ENCODE data around the gene PRDM8. TPM values are rescaled to one million over a fixed set of nuclear protein-coding genes. Genes with fewer than 3 reads are reported as not detected.
A peak's percentile ranks its signal among the peaks of the same experiment; 100 is the strongest.

Gene PRDM8
- total RNA-seq: 3.6 and 5.0 TPM in 2 replicates

DNA sequence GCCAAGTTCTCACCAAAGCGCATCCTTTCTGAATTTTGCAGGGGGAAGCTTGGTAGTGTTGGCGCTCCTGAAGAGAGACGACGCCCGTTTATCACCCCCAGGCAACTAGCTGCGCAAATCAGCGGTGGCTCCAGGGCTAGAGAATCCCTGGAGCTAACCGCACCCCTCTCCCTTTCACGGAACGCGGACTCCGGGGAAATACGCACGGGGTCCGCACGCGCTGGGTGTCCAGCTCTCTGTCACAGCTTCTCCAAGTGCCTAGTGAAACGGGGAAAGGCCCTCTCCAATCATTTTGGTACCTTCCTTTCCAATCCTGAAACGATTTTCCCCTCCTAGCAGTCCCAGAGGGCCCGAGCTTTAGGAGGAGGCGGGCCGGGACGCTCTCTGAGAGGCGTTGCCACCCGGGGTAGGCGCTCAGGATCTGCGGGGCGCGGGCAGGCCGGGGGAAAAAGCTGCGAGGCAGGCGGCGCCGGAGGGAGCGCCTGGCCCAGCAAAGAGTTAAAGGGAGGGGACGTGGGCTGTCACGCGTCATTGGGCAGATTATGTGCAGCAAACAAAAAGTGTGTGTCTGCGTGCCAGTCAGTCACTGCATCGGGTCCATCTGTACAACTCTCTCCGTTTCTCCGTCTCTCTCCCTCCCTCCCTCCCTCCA is at the start of gene PRDM8:
PRDM8 (plus strand) TSS at position 582 of the 652 bp plus-strand sequence. CDS start 2,578 bp downstream, outside the sequence.
- H3K4me3 ChIP-seq (ENCODE audit: insufficient read depth, low read length): peak within 1 kb of the TSS; percentile 73
- TF ChIP-seq, protein P1, sequence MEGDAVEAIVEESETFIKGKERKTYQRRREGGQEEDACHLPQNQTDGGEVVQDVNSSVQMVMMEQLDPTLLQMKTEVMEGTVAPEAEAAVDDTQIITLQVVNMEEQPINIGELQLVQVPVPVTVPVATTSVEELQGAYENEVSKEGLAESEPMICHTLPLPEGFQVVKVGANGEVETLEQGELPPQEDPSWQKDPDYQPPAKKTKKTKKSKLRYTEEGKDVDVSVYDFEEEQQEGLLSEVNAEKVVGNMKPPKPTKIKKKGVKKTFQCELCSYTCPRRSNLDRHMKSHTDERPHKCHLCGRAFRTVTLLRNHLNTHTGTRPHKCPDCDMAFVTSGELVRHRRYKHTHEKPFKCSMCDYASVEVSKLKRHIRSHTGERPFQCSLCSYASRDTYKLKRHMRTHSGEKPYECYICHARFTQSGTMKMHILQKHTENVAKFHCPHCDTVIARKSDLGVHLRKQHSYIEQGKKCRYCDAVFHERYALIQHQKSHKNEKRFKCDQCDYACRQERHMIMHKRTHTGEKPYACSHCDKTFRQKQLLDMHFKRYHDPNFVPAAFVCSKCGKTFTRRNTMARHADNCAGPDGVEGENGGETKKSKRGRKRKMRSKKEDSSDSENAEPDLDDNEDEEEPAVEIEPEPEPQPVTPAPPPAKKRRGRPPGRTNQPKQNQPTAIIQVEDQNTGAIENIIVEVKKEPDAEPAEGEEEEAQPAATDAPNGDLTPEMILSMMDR (IDR thresholded peaks at IDR 0.05; ENCODE audit: extremely low read depth, low read depth, low read length): no peak
- no peaks in the 10 kb centered on the region for H3K36me3 ChIP-seq (ENCODE audit: insufficient read depth, low read length)
- no peaks in the 10 kb centered on the region for H3K27me3 ChIP-seq (ENCODE audit: insufficient read depth, low read length)
- H3K27ac ChIP-seq (ENCODE audit: low read depth, low read length): peak within 1 kb of the TSS; percentile 37
- no peaks in the 10 kb centered on the region for H4K20me1 ChIP-seq (ENCODE audit: insufficient read depth, low read length)
- H3K9me3 ChIP-seq (ENCODE audit: low read depth, low read length): no peaks in the 10 kb centered on the region
- H2AFZ ChIP-seq (ENCODE audit: low read length): peak within 1 kb of the TSS; percentile 83
- peaks cover 13% of the 10 kb centered on the region for H3K79me2 ChIP-seq (ENCODE audit: insufficient read depth, low read length)
- peak; percentile 87 for DNase-seq (ENCODE audit: insufficient read length, low spot score, missing footprints)
- H3K4me1 ChIP-seq (ENCODE audit: insufficient read depth, low read length): peaks cover 26% of the 10 kb centered on the region
- H3K4me2 ChIP-seq (ENCODE audit: insufficient read depth, low read length): peak within 1 kb of the TSS; percentile 91

DNA sequence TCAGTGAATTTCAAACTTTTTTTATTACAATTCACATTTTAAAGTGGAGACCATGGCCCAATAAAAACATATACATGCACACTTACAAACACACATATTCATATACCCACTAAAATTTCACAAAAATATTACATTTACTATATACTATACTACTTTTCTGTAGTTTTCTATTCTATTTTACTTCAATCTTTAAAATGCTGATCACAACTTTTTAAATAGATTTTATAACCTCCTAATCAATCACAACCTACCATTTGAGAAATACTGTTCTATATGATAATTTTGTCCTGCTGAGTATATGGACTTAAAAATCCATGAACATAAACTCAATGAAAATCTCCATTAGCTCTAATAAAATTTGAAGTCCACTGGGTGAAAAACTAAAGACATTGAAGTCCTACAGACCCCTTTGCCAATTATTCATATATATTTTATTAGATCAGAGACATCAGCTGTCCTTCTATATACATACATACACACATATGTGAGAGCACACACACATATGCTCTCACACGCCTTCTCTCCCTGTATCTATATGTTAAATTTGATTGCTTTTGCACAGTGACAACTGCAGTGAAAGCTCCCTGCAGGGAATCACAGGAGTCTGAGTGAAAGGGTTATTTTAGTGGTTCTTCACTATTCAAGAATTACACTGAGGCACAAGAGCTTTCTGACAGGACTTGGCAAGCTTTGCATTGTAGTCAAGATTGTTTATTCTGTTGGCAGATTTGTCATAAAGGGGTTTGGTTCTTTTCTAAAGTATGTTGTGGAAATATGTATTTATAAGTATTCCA is 46.7 kb upstream of the PRDM8 start:
- no peaks in the 10 kb centered on the region for H3K27me3 ChIP-seq (ENCODE audit: insufficient read depth, low read length)
- H2AFZ ChIP-seq (ENCODE audit: low read length): no peak overlapping the region
- no peaks in the 10 kb centered on the region for H3K36me3 ChIP-seq (ENCODE audit: insufficient read depth, low read length)
- DNase-seq (ENCODE audit: insufficient read length, low spot score, missing footprints): no peak
- no peaks in the 10 kb centered on the region for H3K79me2 ChIP-seq (ENCODE audit: insufficient read depth, low read length)
- no peaks in the 10 kb centered on the region for H3K4me1 ChIP-seq (ENCODE audit: insufficient read depth, low read length)
- no peaks in the 10 kb centered on the region for H3K9me3 ChIP-seq (ENCODE audit: low read depth, low read length)
- no peaks in the 10 kb centered on the region for H4K20me1 ChIP-seq (ENCODE audit: insufficient read depth, low read length)
- H3K27ac ChIP-seq (ENCODE audit: low read depth, low read length): no peak overlapping the region
- no peak overlapping the region for H3K4me2 ChIP-seq (ENCODE audit: insufficient read depth, low read length)
- TF ChIP-seq, protein P1 (IDR thresholded peaks at IDR 0.05; ENCODE audit: extremely low read depth, low read depth, low read length): no peak
- no peak overlapping the region for H3K4me3 ChIP-seq (ENCODE audit: insufficient read depth, low read length)

DNA sequence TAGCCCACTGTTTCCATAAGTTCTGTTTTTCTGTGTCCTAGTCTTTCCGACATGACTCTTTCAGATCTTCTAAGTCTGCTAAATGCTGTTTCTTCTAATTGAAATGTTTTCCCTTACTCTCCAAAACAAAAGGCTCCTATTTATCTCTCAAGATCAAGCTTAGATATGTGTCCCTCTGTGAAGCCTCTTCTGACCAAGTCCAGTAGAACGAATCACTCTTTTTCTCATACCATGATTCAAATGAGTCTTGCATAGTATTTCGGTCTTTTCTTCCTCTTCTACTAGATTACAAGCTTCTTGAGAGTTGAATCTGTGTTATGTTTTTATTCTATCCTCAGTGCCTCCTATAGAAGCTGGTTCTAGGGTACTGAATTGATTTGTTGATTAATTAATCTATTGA is 45.3 kb upstream of the PRDM8 start:
- Histone ChIP-seq H4K20me1 (ENCODE audit: insufficient read depth, low read length) (no peaks in the 10 kb centered on the region), H2AFZ (ENCODE audit: low read length) (no peak overlapping the region), H3K4me2 (ENCODE audit: insufficient read depth, low read length) (no peak overlapping the region), H3K4me3 (ENCODE audit: insufficient read depth, low read length) (no peak overlapping the region), H3K4me1 (ENCODE audit: insufficient read depth, low read length) (no peaks in the 10 kb centered on the region), H3K9me3 (ENCODE audit: low read depth, low read length) (no peaks in the 10 kb centered on the region), H3K27me3 (ENCODE audit: insufficient read depth, low read length) (no peaks in the 10 kb centered on the region), H3K27ac (ENCODE audit: low read depth, low read length) (no peak overlapping the region), H3K36me3 (ENCODE audit: insufficient read depth, low read length) (no peaks in the 10 kb centered on the region), H3K79me2 (ENCODE audit: insufficient read depth, low read length) (no peaks in the 10 kb centered on the region)
- no peak for DNase-seq (ENCODE audit: insufficient read length, low spot score, missing footprints)
- TF ChIP-seq, protein P1 (IDR thresholded peaks at IDR 0.05; ENCODE audit: extremely low read depth, low read depth, low read length): no peak

DNA sequence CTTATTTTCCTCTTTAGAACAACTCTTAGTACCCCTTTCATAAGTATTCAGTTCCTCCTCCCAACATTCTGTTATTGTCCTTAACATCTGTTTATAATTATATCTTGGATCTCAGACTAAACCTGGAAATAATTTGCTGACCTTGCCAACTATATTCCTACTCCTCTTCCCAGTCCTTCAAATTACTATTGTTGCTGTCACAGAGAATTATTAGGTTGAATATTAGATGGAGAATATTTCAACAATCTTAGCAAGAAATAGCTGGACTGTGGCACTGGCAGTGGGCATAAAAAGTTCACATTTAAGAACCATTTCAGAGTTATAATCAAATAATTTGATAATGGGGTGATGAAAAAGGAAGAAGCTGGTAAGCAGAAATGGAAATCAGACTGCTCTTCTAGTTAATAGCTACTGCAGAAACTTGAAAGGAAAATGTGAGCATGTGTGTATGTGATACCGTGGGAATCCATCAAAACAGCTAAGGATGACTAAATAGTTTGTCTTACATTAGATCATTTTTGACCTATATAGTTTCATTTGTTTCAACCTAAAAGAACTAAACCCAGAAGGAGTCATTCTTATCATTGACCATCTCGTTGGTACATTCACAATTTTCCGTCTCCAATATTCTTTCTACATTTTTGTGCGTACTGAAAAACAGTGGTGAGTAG is 43.3 kb upstream of the PRDM8 start:
- Histone ChIP-seq H3K79me2 (ENCODE audit: insufficient read depth, low read length) (no peaks in the 10 kb centered on the region), H3K4me1 (ENCODE audit: insufficient read depth, low read length) (no peaks in the 10 kb centered on the region), H3K36me3 (ENCODE audit: insufficient read depth, low read length) (no peaks in the 10 kb centered on the region), H3K4me2 (ENCODE audit: insufficient read depth, low read length) (no peak overlapping the region), H3K27ac (ENCODE audit: low read depth, low read length) (no peak overlapping the region), H3K9me3 (ENCODE audit: low read depth, low read length) (no peaks in the 10 kb centered on the region), H4K20me1 (ENCODE audit: insufficient read depth, low read length) (no peaks in the 10 kb centered on the region), H3K4me3 (ENCODE audit: insufficient read depth, low read length) (no peak overlapping the region), H3K27me3 (ENCODE audit: insufficient read depth, low read length) (no peaks in the 10 kb centered on the region), H2AFZ (ENCODE audit: low read length) (no peak overlapping the region)
- TF ChIP-seq, protein P1 (IDR thresholded peaks at IDR 0.05; ENCODE audit: extremely low read depth, low read depth, low read length): no peak
- no peak for DNase-seq (ENCODE audit: insufficient read length, low spot score, missing footprints)
